Measurements from ENCODE around the gene SHH.

SHH gene

DNA sequence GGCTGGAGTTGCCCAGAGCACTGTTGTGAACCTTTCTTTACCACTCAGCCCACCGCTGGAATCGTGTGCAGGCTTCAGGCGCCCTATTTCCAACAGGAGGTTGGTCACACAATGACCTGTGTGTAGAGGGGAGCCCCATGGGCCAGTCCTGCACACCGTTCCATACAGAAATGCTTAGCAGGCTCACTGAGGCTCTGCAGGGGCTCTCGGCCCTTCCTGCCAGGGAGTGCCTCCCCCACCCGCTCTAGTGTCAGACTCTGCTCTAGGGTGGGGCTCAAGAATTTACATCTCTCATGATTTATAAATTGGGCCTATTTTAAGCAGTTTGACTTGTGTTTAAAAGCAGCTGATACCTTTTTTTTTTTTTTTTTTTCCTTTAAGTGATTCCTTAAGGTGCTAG is 42.0 kb downstream of the SHH start:
- FAIRE-seq (no peak), DNase-seq (ENCODE audit: insufficient read length, low spot score) (no peak)

GRCh38 chr7:155769701-155770100 is 42.6 kb downstream of the SHH start:
- no peak for DNase-seq (ENCODE audit: insufficient read length, low spot score)
- FAIRE-seq = no peak

DNA sequence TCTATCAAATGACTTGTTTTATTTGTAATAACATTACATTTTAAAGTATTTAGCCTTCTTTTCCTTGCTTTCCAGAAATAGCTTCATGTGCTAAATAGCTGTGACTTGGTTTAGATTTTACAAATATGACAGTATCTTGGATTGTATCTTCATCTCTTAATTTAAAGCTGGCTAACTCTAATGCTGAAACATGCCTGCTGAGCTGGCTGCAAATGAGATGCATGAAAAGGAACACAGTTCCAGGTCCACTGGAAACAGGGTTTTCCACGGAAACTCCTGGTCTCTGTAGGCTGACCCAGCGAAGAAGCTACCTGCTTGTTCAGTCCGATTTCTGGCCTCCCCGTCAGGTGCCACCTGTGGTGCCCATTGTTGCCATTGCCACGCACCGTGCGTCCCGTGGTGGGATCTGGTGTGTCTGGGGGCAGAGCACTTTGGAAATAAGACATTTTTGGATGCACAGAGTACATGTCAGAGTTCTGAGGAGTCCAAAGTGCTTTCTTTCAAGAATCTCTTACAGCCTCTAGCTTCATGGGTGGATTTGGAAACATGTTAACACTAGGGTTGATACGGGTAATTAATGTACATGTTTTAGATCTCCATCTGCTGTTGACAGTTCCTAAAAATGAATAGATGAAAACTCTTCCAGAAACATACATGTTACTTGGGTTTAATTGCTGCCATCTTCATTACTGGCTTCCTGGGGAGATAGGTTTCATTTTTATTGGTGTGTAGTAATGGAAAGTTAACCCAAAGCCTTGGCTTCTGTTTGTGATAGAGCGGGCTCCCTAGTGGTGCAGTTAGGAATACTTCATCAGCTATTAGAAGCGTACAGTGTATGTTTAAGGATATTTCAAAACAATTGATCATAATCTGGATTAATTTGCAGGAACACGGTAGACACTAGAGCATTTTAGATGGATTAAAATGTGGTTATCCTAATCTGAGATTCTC is 45.0 kb downstream of the SHH start:
- FAIRE-seq = no peak
- no peak for DNase-seq (ENCODE audit: insufficient read length, low spot score)

DNA sequence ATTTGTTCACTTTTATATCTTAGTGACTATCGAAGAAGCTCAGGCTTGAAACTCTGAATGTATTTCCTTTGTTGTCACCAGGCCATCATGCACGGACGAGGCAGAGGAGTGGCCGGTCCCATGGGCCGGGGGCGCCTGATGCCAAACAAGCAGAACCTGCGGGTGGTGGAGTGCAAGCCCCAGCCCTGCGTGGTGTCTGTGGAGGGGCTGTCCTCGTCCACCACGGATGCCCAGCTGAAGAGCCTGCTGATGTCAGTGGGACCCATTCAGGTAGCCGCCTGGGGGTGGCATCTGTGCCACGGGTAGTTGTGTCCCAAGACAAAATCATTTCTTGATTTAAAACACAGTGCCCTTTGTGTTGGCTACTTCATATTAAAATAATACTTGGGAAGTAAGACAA is 45.9 kb downstream of the SHH start:
- FAIRE-seq = no peak

DNA sequence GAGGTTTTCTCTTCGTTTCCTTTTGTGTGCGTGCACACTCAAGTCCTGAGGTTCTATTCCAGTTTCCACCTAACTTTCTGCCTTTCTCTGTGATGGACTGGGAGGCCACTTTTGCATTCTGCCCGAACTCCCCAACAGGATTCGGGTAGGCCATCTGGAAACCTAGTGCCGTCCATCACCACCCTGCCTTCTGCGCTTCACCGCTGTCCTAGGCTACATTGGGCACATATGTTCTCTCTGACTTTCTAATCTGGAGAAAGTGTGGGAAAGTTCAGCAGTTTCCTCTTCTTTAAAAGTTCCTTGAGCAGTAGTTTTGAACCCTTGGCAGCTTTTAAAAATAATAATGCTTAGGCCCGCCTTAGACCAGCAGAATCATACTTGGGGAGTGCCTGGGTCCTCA is 46.8 kb downstream of the SHH start:
- DNase-seq (ENCODE audit: insufficient read length, low spot score) = no peak
- FAIRE-seq = no peak

More for the DNA sequence above, 45.9 kb downstream of the SHH start:
- DNase-seq (ENCODE audit: insufficient read length, low spot score) = no peak

DNA sequence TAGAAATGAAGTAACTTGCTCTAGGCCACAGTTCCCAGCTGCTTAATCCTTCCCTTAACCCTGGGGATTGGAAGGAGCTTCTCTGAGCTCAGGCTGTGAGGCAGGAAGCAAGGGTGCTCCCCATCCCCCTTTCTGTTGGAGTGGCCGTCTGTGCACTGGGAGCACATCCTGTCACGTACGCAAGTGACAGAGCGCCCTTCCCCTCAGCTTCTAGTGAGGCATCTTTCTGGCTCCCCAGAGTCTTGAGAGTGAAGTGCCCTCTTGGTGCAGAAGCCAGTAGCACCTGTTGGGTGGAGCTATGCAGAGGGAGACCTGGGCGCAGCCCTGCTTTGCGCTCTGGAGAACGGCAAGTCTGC is 47.8 kb downstream of the SHH start:
- no peak for DNase-seq (ENCODE audit: insufficient read length, low spot score)
- no peak for FAIRE-seq

DNA sequence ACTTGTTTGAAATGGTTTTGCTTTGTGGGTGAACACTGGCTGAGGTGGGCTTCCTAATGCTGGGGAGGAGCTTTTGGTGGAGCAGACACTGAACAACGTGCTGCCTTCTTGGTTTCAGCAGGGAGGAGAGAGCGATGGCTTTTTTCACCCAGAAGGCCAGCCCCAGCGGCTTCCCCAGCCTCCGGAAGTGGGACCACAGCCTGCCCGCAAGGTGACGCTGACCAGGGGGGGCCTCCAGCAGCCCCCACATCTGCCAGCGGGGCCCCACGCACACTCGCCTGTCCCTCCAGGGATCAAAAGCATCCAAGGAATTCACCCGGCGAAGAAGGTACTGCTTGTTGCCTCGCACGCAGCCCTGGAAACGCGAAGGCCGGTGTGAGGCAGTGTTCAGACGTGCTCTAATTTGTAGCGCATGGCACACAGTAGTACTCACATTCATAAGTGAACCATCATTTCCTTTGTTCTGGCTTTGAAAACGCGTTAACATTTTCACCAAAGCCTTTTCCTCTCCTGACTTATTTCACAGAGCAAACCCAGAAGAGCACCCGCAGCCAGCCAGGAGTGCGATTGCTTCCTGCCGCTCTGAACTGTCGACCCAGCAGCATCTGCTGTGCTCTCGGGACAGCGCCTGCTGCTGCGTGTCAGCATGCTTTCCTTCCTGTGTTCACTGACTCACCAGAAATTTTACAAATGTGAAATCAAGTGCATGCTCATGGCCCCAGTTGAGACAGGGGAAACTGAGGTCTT is 48.4 kb downstream of the SHH start:
- no peak for FAIRE-seq
- DNase-seq (ENCODE audit: insufficient read length, low spot score) = no peak

DNA sequence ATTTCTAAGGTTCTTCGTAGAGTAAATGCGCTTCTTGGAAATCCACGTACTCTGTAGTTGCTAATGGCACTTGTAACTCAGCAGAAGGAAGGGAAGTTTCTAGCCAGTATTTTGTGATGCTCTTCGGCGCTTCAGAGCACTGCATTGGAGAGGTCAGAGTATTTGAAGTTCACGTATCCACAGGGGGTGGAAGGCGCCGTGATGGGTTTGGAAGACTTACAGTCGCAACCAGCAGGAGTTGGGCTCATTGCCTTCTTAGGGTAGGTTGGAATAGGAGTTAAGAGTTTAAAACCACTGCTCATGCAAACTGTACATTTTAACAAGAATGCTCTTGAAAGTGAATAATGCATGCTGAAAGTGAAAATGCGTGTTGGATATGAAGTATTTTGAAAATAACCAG is 49.1 kb downstream of the SHH start:
- DNase-seq (ENCODE audit: insufficient read length, low spot score) = no peak

GRCh38 chr7:155762655-155763054 is 49.6 kb downstream of the SHH start:
- FAIRE-seq = no peak
- no peak for DNase-seq (ENCODE audit: insufficient read length, low spot score)

More for the DNA sequence above, 49.1 kb downstream of the SHH start:
- no peak for FAIRE-seq

DNA sequence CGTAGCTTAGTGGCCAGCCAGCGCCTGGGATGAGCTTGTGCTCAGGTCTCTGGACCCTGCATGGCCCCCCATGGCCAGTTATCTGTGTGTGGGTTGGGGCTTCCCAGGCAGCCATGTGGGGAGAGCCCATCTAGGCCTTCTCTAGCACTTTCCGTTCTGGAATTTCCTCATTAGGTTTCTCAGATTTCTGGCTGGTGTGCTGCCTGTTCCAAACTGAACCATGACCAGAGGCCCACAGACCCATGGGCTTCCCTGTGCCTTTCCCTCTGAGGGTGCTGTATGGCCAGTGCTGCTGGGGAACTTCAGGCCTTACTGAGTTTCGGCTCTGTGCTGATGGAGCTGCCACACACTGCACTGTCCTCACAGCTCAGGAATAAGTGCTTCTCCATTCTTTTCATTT is 50.2 kb downstream of the SHH start:
- DNase-seq (ENCODE audit: insufficient read length, low spot score) (no peak), FAIRE-seq (no peak)

- FAIRE-seq (no peak), DNase-seq (ENCODE audit: insufficient read length, low spot score) (no peak)
Observed at GRCh38 chr7:155761162-155761561, 51.1 kb downstream of the SHH start.

DNA sequence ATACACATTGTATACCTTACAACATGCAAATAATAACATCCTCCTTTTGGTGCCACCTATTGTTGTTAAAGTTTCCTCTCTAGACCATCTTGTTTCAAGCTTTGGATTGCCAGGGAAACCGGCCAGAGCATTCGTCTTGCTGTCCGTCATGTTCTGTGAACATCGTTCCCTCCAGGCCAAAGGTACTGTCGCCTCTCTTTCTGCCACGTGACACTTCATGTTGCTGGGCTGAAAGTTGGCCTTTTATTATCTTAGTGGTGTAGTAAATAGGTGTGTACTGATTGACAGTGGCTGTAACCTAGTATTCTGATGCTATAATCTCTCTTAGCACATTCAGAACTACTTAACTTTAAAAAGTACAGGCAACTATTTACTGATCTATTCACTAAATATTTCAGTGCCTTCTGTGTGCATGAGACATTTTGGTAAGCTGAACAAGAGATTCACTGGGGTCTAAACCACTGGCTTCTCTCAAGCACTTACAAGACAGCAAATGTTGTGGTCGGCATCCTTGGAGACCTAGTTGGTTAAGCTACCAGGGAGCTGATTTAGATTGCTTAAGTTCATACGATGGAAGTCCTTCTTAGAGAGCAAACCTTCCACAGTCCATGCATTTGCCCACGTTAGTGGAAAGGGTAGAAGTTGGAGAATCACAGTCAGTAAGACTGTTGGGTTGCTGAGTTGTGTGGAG is 52.4 kb downstream of the SHH start:
- DNase-seq (ENCODE audit: insufficient read length, low spot score) = no peak
- no peak for FAIRE-seq

GRCh38 chr7:155758348-155758747 is 53.9 kb downstream of the SHH start:
- FAIRE-seq (no peak), DNase-seq (ENCODE audit: insufficient read length, low spot score) (no peak)

DNA sequence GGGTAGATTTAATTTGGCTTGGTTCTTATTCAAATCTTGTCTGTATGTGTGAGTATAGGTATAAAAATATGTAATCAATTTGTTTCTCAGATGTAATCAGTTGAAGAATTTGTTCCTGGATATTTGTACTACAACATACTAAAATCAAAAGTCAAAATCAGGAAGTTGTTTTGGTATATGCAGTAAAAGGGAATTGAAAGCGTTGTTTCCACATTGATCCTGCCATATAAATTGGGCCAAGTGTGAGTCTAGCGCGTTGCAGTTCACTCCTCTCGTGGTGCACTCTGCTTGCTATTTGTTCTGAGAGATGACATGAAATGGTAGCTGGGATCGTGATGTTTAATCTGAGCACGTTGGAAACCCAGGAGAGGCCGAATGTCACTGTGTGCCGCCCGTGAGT is 55.9 kb downstream of the SHH start:
- DNase-seq (ENCODE audit: insufficient read length, low spot score) (no peak), FAIRE-seq (no peak)

GRCh38 chr7:155755026-155755425 is 57.2 kb downstream of the SHH start:
- DNase-seq (ENCODE audit: insufficient read length, low spot score) (no peak), FAIRE-seq (no peak)

DNA sequence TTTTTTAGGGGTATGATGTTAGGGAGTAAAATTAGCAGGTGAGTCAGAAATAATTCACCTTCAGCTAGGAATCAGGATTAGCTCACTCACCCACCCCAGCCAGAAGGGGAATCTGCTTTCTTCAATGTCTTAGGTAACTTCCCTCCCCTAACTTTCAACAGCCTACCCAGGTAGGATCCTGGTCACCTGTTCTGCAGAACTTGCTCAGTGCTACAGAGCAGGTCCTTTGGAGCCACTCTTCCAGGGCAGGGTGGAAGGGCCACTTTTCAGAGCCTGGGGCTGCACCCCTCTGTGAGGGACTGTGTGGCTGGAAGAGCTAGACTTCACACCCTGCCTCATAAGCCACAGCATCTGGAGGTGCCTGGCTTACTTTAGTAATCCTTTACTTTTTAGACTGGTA is 58.1 kb downstream of the SHH start:
- no peak for FAIRE-seq
- DNase-seq (ENCODE audit: insufficient read length, low spot score) = no peak

GRCh38 chr7:155753446-155753965 is 58.8 kb downstream of the SHH start:
- DNase-seq (ENCODE audit: insufficient read length, low spot score) = no peak
- FAIRE-seq = no peak

GRCh38 chr7:155752756-155753445 is 59.4 kb downstream of the SHH start:
- no peak for DNase-seq (ENCODE audit: insufficient read length, low spot score)
- no peak for FAIRE-seq

- DNase-seq (ENCODE audit: insufficient read length, low spot score) (no peak), FAIRE-seq (no peak)
Observed at GRCh38 chr7:155751409-155751808, 60.9 kb downstream of the SHH start.

- no peak for FAIRE-seq
- no peak for DNase-seq (ENCODE audit: insufficient read length, low spot score)
Observed at GRCh38 chr7:155750255-155751125, 61.8 kb downstream of the SHH start.

Data from HTR-8/SVneo (cell line).